ENCODE data around the gene REXO5.
A peak's percentile ranks its signal among the peaks of the same experiment; 100 is the strongest.

Gene REXO5

GRCh38 chr16:20846030-20846429 lies 39.7 kb downstream of the REXO5 start:
- Histone ChIP-seq H3K36me3 (ENCODE audit: control insufficient read depth, insufficient read depth, low read length) (no peaks in the 10 kb centered on the region), H3K18ac (ENCODE audit: low read length) (no peak overlapping the region), H3K9ac (ENCODE audit: low read length) (no peak overlapping the region), H4K8ac (ENCODE audit: low read depth, low read length) (no peak overlapping the region), H4K5ac (ENCODE audit: low read length) (no peak overlapping the region), H3K4me3 (ENCODE audit: low read length) (no peak overlapping the region), H3K4me2 (ENCODE audit: low read length) (no peak overlapping the region), H2BK15ac (replicated peaks; ENCODE audit: low read depth) (no peak overlapping the region), H3K23ac (ENCODE audit: low read length) (no peak overlapping the region), H3K27me3 (ENCODE audit: insufficient read depth, low read length, poor library complexity) (no peaks in the 10 kb centered on the region), H3K4ac (ENCODE audit: low read depth, low read length) (no peak overlapping the region), H3K4me1 (ENCODE audit: control insufficient read depth, low read depth, low read length) (no peaks in the 10 kb centered on the region), H2BK120ac (ENCODE audit: low read depth, low read length) (no peak overlapping the region), H2BK5ac (ENCODE audit: low read length) (no peak overlapping the region), H3K79me1 (ENCODE audit: low read length) (no peaks in the 10 kb centered on the region), H3K79me2 (ENCODE audit: control insufficient read depth, insufficient read depth, low read length) (no peaks in the 10 kb centered on the region), H2AK5ac (ENCODE audit: low read length) (no peak overlapping the region), H3K56ac (ENCODE audit: low read length) (no peak overlapping the region), H3K27ac (ENCODE audit: low read depth, low read length) (no peak overlapping the region)
- no CpG with 5 or more reads among the region's 6 CpGs for WGBS (ENCODE audit: extremely low coverage, insufficient coverage, low lambda C conversion rate)
- DNase-seq, result no peak

- DNase-seq, result peak; percentile 54
- no peak overlapping the region for H3K56ac ChIP-seq (ENCODE audit: low read length)
- H2BK5ac ChIP-seq (ENCODE audit: low read length), result no peak overlapping the region
These were observed 40.2 kb downstream of the REXO5 start for GRCh38 chr16:20846551-20846950.

GRCh38 chr16:20847550-20847949 lies 41.2 kb downstream of the REXO5 start:
- Histone ChIP-seq H3K23ac (ENCODE audit: low read length) (no peak overlapping the region), H3K4me1 (ENCODE audit: control insufficient read depth, low read depth, low read length) (no peaks in the 10 kb centered on the region), H3K18ac (ENCODE audit: low read length) (no peak overlapping the region), H3K79me2 (ENCODE audit: control insufficient read depth, insufficient read depth, low read length) (no peaks in the 10 kb centered on the region), H3K56ac (ENCODE audit: low read length) (no peak overlapping the region), H3K36me3 (ENCODE audit: control insufficient read depth, insufficient read depth, low read length) (no peaks in the 10 kb centered on the region), H2AK5ac (ENCODE audit: low read length) (no peak overlapping the region), H3K27ac (ENCODE audit: low read depth, low read length) (no peak overlapping the region), H2BK15ac (replicated peaks; ENCODE audit: low read depth) (no peak overlapping the region), H3K4me3 (ENCODE audit: low read length) (no peak overlapping the region), H2BK120ac (ENCODE audit: low read depth, low read length) (no peak overlapping the region), H3K9ac (ENCODE audit: low read length) (no peak overlapping the region), H2BK5ac (ENCODE audit: low read length) (no peak overlapping the region), H3K4me2 (ENCODE audit: low read length) (no peak overlapping the region), H3K4ac (ENCODE audit: low read depth, low read length) (no peak overlapping the region), H4K5ac (ENCODE audit: low read length) (no peak overlapping the region), H4K8ac (ENCODE audit: low read depth, low read length) (no peak overlapping the region), H3K27me3 (ENCODE audit: insufficient read depth, low read length, poor library complexity) (no peaks in the 10 kb centered on the region), H3K79me1 (ENCODE audit: low read length) (no peaks in the 10 kb centered on the region)
- no peak for DNase-seq
- WGBS (ENCODE audit: extremely low coverage, insufficient coverage, low lambda C conversion rate), result no CpG with 5 or more reads among the region's 2 CpGs

More at GRCh38 chr16:20846551-20846950, 40.2 kb downstream of the REXO5 start:
- Histone ChIP-seq H3K79me1 (ENCODE audit: low read length) (no peaks in the 10 kb centered on the region), H3K4ac (ENCODE audit: low read depth, low read length) (no peak overlapping the region), H3K4me1 (ENCODE audit: control insufficient read depth, low read depth, low read length) (no peaks in the 10 kb centered on the region), H2BK120ac (ENCODE audit: low read depth, low read length) (no peak overlapping the region), H3K4me2 (ENCODE audit: low read length) (no peak overlapping the region), H3K18ac (ENCODE audit: low read length) (no peak overlapping the region), H2BK15ac (replicated peaks; ENCODE audit: low read depth) (no peak overlapping the region), H3K27ac (ENCODE audit: low read depth, low read length) (no peak overlapping the region), H3K4me3 (ENCODE audit: low read length) (no peak overlapping the region), H3K23ac (ENCODE audit: low read length) (no peak overlapping the region), H3K36me3 (ENCODE audit: control insufficient read depth, insufficient read depth, low read length) (no peaks in the 10 kb centered on the region), H4K5ac (ENCODE audit: low read length) (no peak overlapping the region), H3K79me2 (ENCODE audit: control insufficient read depth, insufficient read depth, low read length) (no peaks in the 10 kb centered on the region), H3K27me3 (ENCODE audit: insufficient read depth, low read length, poor library complexity) (no peaks in the 10 kb centered on the region), H3K9ac (ENCODE audit: low read length) (no peak overlapping the region), H4K8ac (ENCODE audit: low read depth, low read length) (no peak overlapping the region), H2AK5ac (ENCODE audit: low read length) (no peak overlapping the region)

- Histone ChIP-seq H3K36me3 (ENCODE audit: control insufficient read depth, insufficient read depth, low read length) (no peaks in the 10 kb centered on the region), H3K79me2 (ENCODE audit: control insufficient read depth, insufficient read depth, low read length) (no peaks in the 10 kb centered on the region), H3K27me3 (ENCODE audit: insufficient read depth, low read length, poor library complexity) (no peaks in the 10 kb centered on the region), H2AK5ac (ENCODE audit: low read length) (no peak overlapping the region), H3K27ac (ENCODE audit: low read depth, low read length) (no peak overlapping the region), H2BK15ac (replicated peaks; ENCODE audit: low read depth) (no peak overlapping the region), H3K4me2 (ENCODE audit: low read length) (no peak overlapping the region), H3K56ac (ENCODE audit: low read length) (no peak overlapping the region), H3K9ac (ENCODE audit: low read length) (no peak overlapping the region), H3K18ac (ENCODE audit: low read length) (no peak overlapping the region), H4K5ac (ENCODE audit: low read length) (no peak overlapping the region), H3K23ac (ENCODE audit: low read length) (no peak overlapping the region), H3K79me1 (ENCODE audit: low read length) (no peaks in the 10 kb centered on the region), H4K8ac (ENCODE audit: low read depth, low read length) (no peak overlapping the region), H2BK120ac (ENCODE audit: low read depth, low read length) (no peak overlapping the region), H3K4me3 (ENCODE audit: low read length) (no peak overlapping the region), H2BK5ac (ENCODE audit: low read length) (no peak overlapping the region), H3K4me1 (ENCODE audit: control insufficient read depth, low read depth, low read length) (no peaks in the 10 kb centered on the region), H3K4ac (ENCODE audit: low read depth, low read length) (no peak overlapping the region)
- WGBS (ENCODE audit: extremely low coverage, insufficient coverage, low lambda C conversion rate), result no CpG with 5 or more reads among the region's 6 CpGs
- DNase-seq, result peak; percentile 74
These were observed 43.5 kb downstream of the REXO5 start for GRCh38 chr16:20849589-20850390.

- Histone ChIP-seq H2BK5ac (ENCODE audit: low read length) (no peak overlapping the region), H3K79me1 (ENCODE audit: low read length) (no peaks in the 10 kb centered on the region), H3K36me3 (ENCODE audit: control insufficient read depth, insufficient read depth, low read length) (no peaks in the 10 kb centered on the region), H4K5ac (ENCODE audit: low read length) (no peak overlapping the region), H3K79me2 (ENCODE audit: control insufficient read depth, insufficient read depth, low read length) (no peaks in the 10 kb centered on the region), H2AK5ac (ENCODE audit: low read length) (no peak overlapping the region), H3K18ac (ENCODE audit: low read length) (no peak overlapping the region), H3K23ac (ENCODE audit: low read length) (no peak overlapping the region), H2BK120ac (ENCODE audit: low read depth, low read length) (no peak overlapping the region), H3K27me3 (ENCODE audit: insufficient read depth, low read length, poor library complexity) (no peaks in the 10 kb centered on the region), H3K4ac (ENCODE audit: low read depth, low read length) (no peak overlapping the region), H3K9ac (ENCODE audit: low read length) (no peak overlapping the region), H3K4me1 (ENCODE audit: control insufficient read depth, low read depth, low read length) (no peaks in the 10 kb centered on the region), H3K27ac (ENCODE audit: low read depth, low read length) (no peak overlapping the region), H3K4me2 (ENCODE audit: low read length) (no peak overlapping the region), H2BK15ac (replicated peaks; ENCODE audit: low read depth) (no peak overlapping the region), H4K8ac (ENCODE audit: low read depth, low read length) (no peak overlapping the region), H3K56ac (ENCODE audit: low read length) (no peak overlapping the region), H3K4me3 (ENCODE audit: low read length) (no peak overlapping the region)
- whole genome bisulfite sequencing (ENCODE audit: extremely low coverage, insufficient coverage, low lambda C conversion rate), result no CpG with 5 or more reads among the region's 3 CpGs
- DNase-seq, result no peak
These were observed 44.7 kb downstream of the REXO5 start for GRCh38 chr16:20850981-20851380.

- no peak overlapping the region for H3K18ac ChIP-seq (ENCODE audit: low read length)
- no peak overlapping the region for H3K4ac ChIP-seq (ENCODE audit: low read depth, low read length)
- no peaks in the 10 kb centered on the region for H3K4me1 ChIP-seq (ENCODE audit: control insufficient read depth, low read depth, low read length)
- H3K4me2 ChIP-seq (ENCODE audit: low read length), result no peak overlapping the region
- no peak overlapping the region for H4K8ac ChIP-seq (ENCODE audit: low read depth, low read length)
- no peak overlapping the region for H3K9ac ChIP-seq (ENCODE audit: low read length)
- H2BK15ac ChIP-seq (replicated peaks; ENCODE audit: low read depth), result no peak overlapping the region
- no peak overlapping the region for H3K27ac ChIP-seq (ENCODE audit: low read depth, low read length)
- DNase-seq, result no peak
- no peak overlapping the region for H2AK5ac ChIP-seq (ENCODE audit: low read length)
- no CpG with 5 or more reads among the region's 2 CpGs for WGBS (ENCODE audit: extremely low coverage, insufficient coverage, low lambda C conversion rate)
- no peaks in the 10 kb centered on the region for H3K36me3 ChIP-seq (ENCODE audit: control insufficient read depth, insufficient read depth, low read length)
- no peaks in the 10 kb centered on the region for H3K79me1 ChIP-seq (ENCODE audit: low read length)
- H3K79me2 ChIP-seq (ENCODE audit: control insufficient read depth, insufficient read depth, low read length), result no peaks in the 10 kb centered on the region
- H3K23ac ChIP-seq (ENCODE audit: low read length), result no peak overlapping the region
- no peak overlapping the region for H2BK5ac ChIP-seq (ENCODE audit: low read length)
- no peak overlapping the region for H2BK120ac ChIP-seq (ENCODE audit: low read depth, low read length)
- no peak overlapping the region for H4K5ac ChIP-seq (ENCODE audit: low read length)
- no peak overlapping the region for H3K56ac ChIP-seq (ENCODE audit: low read length)
- no peaks in the 10 kb centered on the region for H3K27me3 ChIP-seq (ENCODE audit: insufficient read depth, low read length, poor library complexity)
- H3K4me3 ChIP-seq (ENCODE audit: low read length), result no peak overlapping the region
These were observed 45.3 kb downstream of the REXO5 start for GRCh38 chr16:20851601-20852000.
